CD14-positive monocyte (primary cell): ENCODE data around the gene DCAF8L2. TPM values are rescaled to one million over a fixed set of nuclear protein-coding genes. Genes with fewer than 3 reads are reported as not detected.

Experiments used
- DNase-seq, 3 donors: peaks; one replicate each; pipeline ENCODE4 v3.0.0-alpha.2; 2011 to 2022
- H2AFZ ChIP-seq: 2 replicates; pipeline ENCODE4 v1.6.0; 2012; ENCODE audit warnings: mild to moderate bottlenecking, low read depth, low read length, inconsistent platforms; ENCODE audit not compliant: insufficient read depth, poor library complexity, severe bottlenecking
- H3K27ac ChIP-seq, 2 donors: 1 replicate in 1 of 2; 2 replicates in 1 of 2; pipeline ENCODE4 v1.5.1; 2012 to 2013; ENCODE audit warnings: low read length in 2 of 2, control low read depth in 1 of 2, inconsistent platforms in 1 of 2, low read depth in 1 of 2, mild to moderate bottlenecking in 1 of 2
- H3K27me3 ChIP-seq, 2 donors: one replicate each; pipeline versions ENCODE4 v1.6.0 to v1.6.1; 2011 to 2013; ENCODE audit warnings: low read length in 2 of 2; ENCODE audit not compliant: control insufficient read depth in 2 of 2, insufficient read depth in 2 of 2
- H3K36me3 ChIP-seq, 2 donors: replicated peaks in 1 of 2; 1 replicate in 1 of 2; 2 replicates in 1 of 2; pipeline versions ENCODE4 v1.5.1 to v1.6.1; 2012 to 2013; ENCODE audit warnings: low read length in 2 of 2, control low read depth in 1 of 2, inconsistent platforms in 1 of 2, mild to moderate bottlenecking in 1 of 2; ENCODE audit not compliant: insufficient read depth in 2 of 2, control insufficient read depth in 1 of 2
- H3K4me1 ChIP-seq, 2 donors: 1 replicate in 1 of 2; 2 replicates in 1 of 2; pipeline versions ENCODE4 v1.5.1 to v1.6.1; 2012 to 2013; ENCODE audit warnings: low read length in 2 of 2, control low read depth in 1 of 2, inconsistent platforms in 1 of 2, mild to moderate bottlenecking in 1 of 2, moderate library complexity in 1 of 2; ENCODE audit not compliant: insufficient read depth in 2 of 2, control insufficient read depth in 1 of 2
- H3K4me2 ChIP-seq: replicated peaks from 2 replicates; pipeline ENCODE3; 2012; ENCODE audit warnings: low read length, moderate library complexity, mild to moderate bottlenecking; ENCODE audit not compliant: poor library complexity, severe bottlenecking; ENCODE audit errors: extremely low read depth
- H3K4me3 ChIP-seq, 3 experiments: fragments of 200-600 bp in 1 of 3; sonication (generic) in 1 of 3; replicated peaks in 1 of 3; 1 replicate in 2 of 3; 2 replicates in 1 of 3; pipeline ENCODE4 v1.5.1; 2011 to 2013; ENCODE audit warnings: low read length in 3 of 3, mild to moderate bottlenecking in 3 of 3, control low read depth in 2 of 3, low read depth in 2 of 3, inconsistent platforms in 1 of 3, moderate library complexity in 1 of 3
- H3K79me2 ChIP-seq: 2 replicates; pipeline ENCODE4 v1.6.0; 2012; ENCODE audit warnings: mild to moderate bottlenecking, control low read depth, inconsistent platforms, low read length, moderate library complexity; ENCODE audit not compliant: insufficient read depth
- H3K9ac ChIP-seq: 2 replicates; pipeline ENCODE4 v1.6.0; 2017; ENCODE audit warnings: low read length, mild to moderate bottlenecking; ENCODE audit not compliant: insufficient read depth, poor library complexity, severe bottlenecking
- H3K9me3 ChIP-seq, 2 donors: replicated peaks in 1 of 2; 1 replicate in 1 of 2; 2 replicates in 1 of 2; pipeline versions ENCODE4 v1.5.1 to v1.6.1; 2012 to 2013; ENCODE audit warnings: low read length in 2 of 2, control low read depth in 1 of 2; ENCODE audit not compliant: control insufficient read depth in 1 of 2, insufficient read depth in 1 of 2
- H4K20me1 ChIP-seq: 2 replicates; pipeline ENCODE4 v1.6.0; 2012; ENCODE audit warnings: mild to moderate bottlenecking, low read length, control low read depth, moderate library complexity; ENCODE audit not compliant: insufficient read depth
- H3K27ac Mint-ChIP-seq, 7 donors: one replicate each; pipeline ENCODE4 v1.8.0; 2020; ENCODE audit warnings: mild to moderate bottlenecking in 7 of 7, mixed read lengths in 7 of 7, moderate library complexity in 6 of 7, inconsistent platforms in 2 of 7
- H3K27me3 Mint-ChIP-seq, 3 donors: one replicate each; pipeline ENCODE4 v1.8.0; 2021 to 2022; ENCODE audit warnings: low read depth in 3 of 3, mild to moderate bottlenecking in 3 of 3, mixed read lengths in 3 of 3, moderate library complexity in 3 of 3, inconsistent platforms in 1 of 3
- H3K36me3 Mint-ChIP-seq, 2 donors: one replicate each; pipeline ENCODE4 v1.8.0; 2020; ENCODE audit warnings: mixed read lengths in 2 of 2, inconsistent platforms in 1 of 2, mild to moderate bottlenecking in 1 of 2
- H3K4me1 Mint-ChIP-seq: one replicate; pipeline ENCODE4 v1.8.0; 2020; ENCODE audit warnings: mild to moderate bottlenecking, mixed read lengths
- H3K4me3 Mint-ChIP-seq, 2 donors: one replicate each; pipeline ENCODE4 v1.8.0; 2020; ENCODE audit warnings: mild to moderate bottlenecking in 2 of 2, mixed read lengths in 2 of 2, moderate library complexity in 1 of 2
- H3K9me3 Mint-ChIP-seq, 7 donors: one replicate each; pipeline ENCODE4 v1.8.0; 2020 to 2022; ENCODE audit warnings: mixed read lengths in 7 of 7, mild to moderate bottlenecking in 6 of 7, moderate library complexity in 6 of 7, inconsistent platforms in 2 of 7
- CTCF ChIP-seq: fragments of 200-600 bp; IDR thresholded peaks from one replicate; pipeline ENCODE4 v1.8.0; 2022; ENCODE audit warnings: antibody characterized with exemption, mild to moderate bottlenecking
- WGBS: methylation state at CpG from one replicate; pipeline ENCODE4 v1.1.5; 2013; ENCODE audit warnings: missing lambda C conversion rate; ENCODE audit not compliant: insufficient coverage; 5-methylcytosine and 5-hydroxymethylcytosine counted together
- intact Hi-C, 2 donors: fragments of 100-400 bp; cut with micrococcal nuclease; formaldehyde crosslinking; loops; one replicate each; pipeline versions ENCODE4 v1.15.0 to v1.15.1; 2023
- polyA plus RNA-seq, 3 donors: library from polyadenylated mRNA; depleted of rRNA in 1 of 3; unstranded in 2 of 3; stranded (reverse) in 1 of 3; fragments of 300-500 nt in 2 of 3; fragments of >200 nt in 1 of 3; fragmentation: Illumina TruSeq in 2 of 3; gene quantifications; 1 replicate in 2 of 3; 2 replicates in 1 of 3; pipeline ENCODE4 v1.2.3, GENCODE V29; 2012 to 2021

DCAF8L2 gene
- polyA plus RNA-seq, 3 donors: not detected

- no peaks in the 10 kb centered on the region for H4K20me1 ChIP-seq
- no peak overlapping the region for H3K27ac Mint-ChIP-seq
- no peaks in the 10 kb centered on the region for H3K36me3 Mint-ChIP-seq
- H3K4me1 ChIP-seq: no peaks in the 10 kb centered on the region
- H3K27me3 ChIP-seq: no peaks in the 10 kb centered on the region
- TF ChIP-seq CTCF: no peak
- H3K9me3 ChIP-seq: no peaks in the 10 kb centered on the region
- no peaks in the 10 kb centered on the region for H3K27me3 Mint-ChIP-seq
- H3K4me3 ChIP-seq: no peak overlapping the region
- no peaks in the 10 kb centered on the region for H3K4me1 Mint-ChIP-seq
- H2AFZ ChIP-seq: no peak overlapping the region
- intact Hi-C loops: no loop called here
- DNase-seq: no peak
- no peak overlapping the region for H3K27ac ChIP-seq
- H3K4me2 ChIP-seq: no peak overlapping the region
- H3K9me3 Mint-ChIP-seq: peaks cover 0 to 1% (median 0%) of the 10 kb centered on the region in 7 donors
- H3K36me3 ChIP-seq: no peaks in the 10 kb centered on the region
- H3K79me2 ChIP-seq: no peaks in the 10 kb centered on the region
- no peak overlapping the region for H3K4me3 Mint-ChIP-seq
- WGBS: no CpG with 5 or more reads among the region's 1 CpG
- no peak overlapping the region for H3K9ac ChIP-seq
These were observed 85.3 kb downstream of the DCAF8L2 start for GRCh38 chrX:27675493-27675892.

GRCh38 chrX:27679281-27679680 lies 89.1 kb downstream of the DCAF8L2 start:
- no peaks in the 10 kb centered on the region for H4K20me1 ChIP-seq
- no peaks in the 10 kb centered on the region for H3K36me3 ChIP-seq
- no peak overlapping the region for H3K9ac ChIP-seq
- no peak for TF ChIP-seq CTCF
- no peak overlapping the region for H3K4me3 ChIP-seq
- intact Hi-C loops: no loop called here
- Mint-ChIP-seq H3K27me3 (peaks cover 0 to 1% (median 0%) of the 10 kb centered on the region in 3 donors), H3K36me3 (no peaks in the 10 kb centered on the region), H3K4me3 (no peak overlapping the region), H3K27ac (no peak overlapping the region), H3K9me3 (no peaks in the 10 kb centered on the region), H3K4me1 (no peaks in the 10 kb centered on the region)
- H3K4me1 ChIP-seq: no peaks in the 10 kb centered on the region
- no peak for DNase-seq
- no peak overlapping the region for H3K4me2 ChIP-seq
- H3K9me3 ChIP-seq: no peaks in the 10 kb centered on the region
- no peaks in the 10 kb centered on the region for H3K79me2 ChIP-seq
- H3K27me3 ChIP-seq: no peaks in the 10 kb centered on the region
- 100% methylated on average over 1 of the region's 1 CpG for WGBS
- H2AFZ ChIP-seq: no peak overlapping the region
- no peak overlapping the region for H3K27ac ChIP-seq
